IMR-90 (cell line): ENCODE measurements around the gene PCNX2.

Experiments used
- BHLHE40 ChIP-seq: fragments of 150-350 bp; IDR thresholded peaks from 2 replicates; pipeline ENCODE4 v1.6.1; 2016; ENCODE audit warnings: mild to moderate bottlenecking, low read depth, low read length
- CEBPB ChIP-seq: IDR thresholded peaks from 2 replicates; pipeline ENCODE4 v1.6.1; 2012; ENCODE audit warnings: low read depth, low read length, improper control_type of control experiment
- CHD1 ChIP-seq: IDR thresholded peaks from 2 replicates; pipeline ENCODE4 v1.6.1; 2012; ENCODE audit warnings: low read depth, low read length, improper control_type of control experiment
- MAFK ChIP-seq: IDR thresholded peaks from 2 replicates; pipeline ENCODE4 v1.6.1; 2012; ENCODE audit warnings: low read depth, low read length, improper control_type of control experiment
- MAZ ChIP-seq: IDR thresholded peaks from 2 replicates; pipeline ENCODE4 v1.6.1; 2012; ENCODE audit warnings: low read depth, mild to moderate bottlenecking, low read length, improper control_type of control experiment, moderate library complexity, borderline replicate concordance
- MXI1 ChIP-seq: IDR thresholded peaks from 2 replicates; pipeline ENCODE4 v1.6.1; 2012; ENCODE audit warnings: low read depth, mild to moderate bottlenecking, low read length, moderate library complexity, borderline replicate concordance
- NFE2L2 ChIP-seq: fragments of 150-350 bp; IDR thresholded peaks from 2 replicates; pipeline ENCODE4 v1.6.1; 2016; ENCODE audit warnings: low read depth, mild to moderate bottlenecking, low read length
- POLR2A ChIP-seq: IDR thresholded peaks from 2 replicates; pipeline ENCODE4 v1.6.1; 2012; ENCODE audit warnings: mild to moderate bottlenecking, low read depth, low read length
- RAD21 ChIP-seq: IDR thresholded peaks from 2 replicates; pipeline ENCODE4 v1.6.1; 2012; ENCODE audit warnings: low read length, improper control_type of control experiment
- RCOR1 ChIP-seq: IDR thresholded peaks from 2 replicates; pipeline ENCODE4 v1.6.1; 2012; ENCODE audit warnings: mild to moderate bottlenecking, low read length, improper control_type of control experiment; ENCODE audit not compliant: insufficient replicate concordance
- RFX5 ChIP-seq: IDR thresholded peaks from 2 replicates; pipeline ENCODE4 v1.8.0; 2012; ENCODE audit warnings: low read depth, mild to moderate bottlenecking, low read length, moderate library complexity
- TF ChIP-seq, protein P1 (sequence below): conservative IDR thresholded peaks from 2 replicates; pipeline ENCODE4 v1.5.1; 2012; ENCODE audit warnings: mild to moderate bottlenecking, low read depth, low read length, improper control_type of control experiment
- TF ChIP-seq, protein P2 (sequence below): fragments of 150-350 bp; IDR thresholded peaks from 2 replicates; pipeline ENCODE4 v1.6.1; 2017; ENCODE audit warnings: mild to moderate bottlenecking, antibody characterized with exemption, low read length, low read depth
- TF ChIP-seq, protein P3 (sequence below): fragments of 150-350 bp; IDR thresholded peaks from 2 replicates; pipeline ENCODE4 v1.6.1; 2016; ENCODE audit warnings: low read depth, mild to moderate bottlenecking, low read length, moderate library complexity, borderline replicate concordance

DNA sequence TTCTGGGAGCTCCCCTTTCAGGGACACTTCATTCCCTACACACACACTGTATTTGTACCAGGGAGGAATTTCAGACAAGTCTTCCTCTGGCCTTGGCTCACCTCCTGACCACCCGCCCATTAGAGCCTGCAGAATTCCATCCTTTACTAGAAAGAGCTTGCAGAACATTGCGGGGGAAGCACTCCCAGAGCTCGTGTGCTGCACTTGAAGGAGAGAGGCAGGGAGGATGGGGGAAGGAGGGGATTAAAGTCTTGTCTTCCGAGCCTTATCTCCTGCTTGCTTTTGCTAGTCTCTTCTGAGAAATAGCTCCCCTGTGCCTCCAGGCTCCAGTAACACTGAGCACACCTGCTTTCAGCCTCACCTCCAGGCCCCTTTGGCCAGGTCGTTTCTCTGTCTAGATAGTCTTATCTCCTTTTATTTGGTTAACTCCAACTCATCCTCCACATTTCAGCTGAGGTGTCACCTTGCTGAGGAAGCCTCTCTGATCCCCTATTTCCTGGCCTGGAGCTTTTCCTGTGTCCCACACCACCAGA is 62.0 kb downstream of the PCNX2 start:
- TF ChIP-seq RAD21 (no peak), POLR2A (no peak), MAZ (no peak), CHD1 (no peak), MAFK (no peak), CEBPB (no peak), RCOR1 (no peak), RFX5 (no peak), BHLHE40 (no peak), MXI1 (no peak), NFE2L2 (no peak)
- TF ChIP-seq, protein P1, sequence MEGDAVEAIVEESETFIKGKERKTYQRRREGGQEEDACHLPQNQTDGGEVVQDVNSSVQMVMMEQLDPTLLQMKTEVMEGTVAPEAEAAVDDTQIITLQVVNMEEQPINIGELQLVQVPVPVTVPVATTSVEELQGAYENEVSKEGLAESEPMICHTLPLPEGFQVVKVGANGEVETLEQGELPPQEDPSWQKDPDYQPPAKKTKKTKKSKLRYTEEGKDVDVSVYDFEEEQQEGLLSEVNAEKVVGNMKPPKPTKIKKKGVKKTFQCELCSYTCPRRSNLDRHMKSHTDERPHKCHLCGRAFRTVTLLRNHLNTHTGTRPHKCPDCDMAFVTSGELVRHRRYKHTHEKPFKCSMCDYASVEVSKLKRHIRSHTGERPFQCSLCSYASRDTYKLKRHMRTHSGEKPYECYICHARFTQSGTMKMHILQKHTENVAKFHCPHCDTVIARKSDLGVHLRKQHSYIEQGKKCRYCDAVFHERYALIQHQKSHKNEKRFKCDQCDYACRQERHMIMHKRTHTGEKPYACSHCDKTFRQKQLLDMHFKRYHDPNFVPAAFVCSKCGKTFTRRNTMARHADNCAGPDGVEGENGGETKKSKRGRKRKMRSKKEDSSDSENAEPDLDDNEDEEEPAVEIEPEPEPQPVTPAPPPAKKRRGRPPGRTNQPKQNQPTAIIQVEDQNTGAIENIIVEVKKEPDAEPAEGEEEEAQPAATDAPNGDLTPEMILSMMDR: no peak
- TF ChIP-seq, protein P2, sequence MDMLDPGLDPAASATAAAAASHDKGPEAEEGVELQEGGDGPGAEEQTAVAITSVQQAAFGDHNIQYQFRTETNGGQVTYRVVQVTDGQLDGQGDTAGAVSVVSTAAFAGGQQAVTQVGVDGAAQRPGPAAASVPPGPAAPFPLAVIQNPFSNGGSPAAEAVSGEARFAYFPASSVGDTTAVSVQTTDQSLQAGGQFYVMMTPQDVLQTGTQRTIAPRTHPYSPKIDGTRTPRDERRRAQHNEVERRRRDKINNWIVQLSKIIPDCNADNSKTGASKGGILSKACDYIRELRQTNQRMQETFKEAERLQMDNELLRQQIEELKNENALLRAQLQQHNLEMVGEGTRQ: no peak
- TF ChIP-seq, protein P3, sequence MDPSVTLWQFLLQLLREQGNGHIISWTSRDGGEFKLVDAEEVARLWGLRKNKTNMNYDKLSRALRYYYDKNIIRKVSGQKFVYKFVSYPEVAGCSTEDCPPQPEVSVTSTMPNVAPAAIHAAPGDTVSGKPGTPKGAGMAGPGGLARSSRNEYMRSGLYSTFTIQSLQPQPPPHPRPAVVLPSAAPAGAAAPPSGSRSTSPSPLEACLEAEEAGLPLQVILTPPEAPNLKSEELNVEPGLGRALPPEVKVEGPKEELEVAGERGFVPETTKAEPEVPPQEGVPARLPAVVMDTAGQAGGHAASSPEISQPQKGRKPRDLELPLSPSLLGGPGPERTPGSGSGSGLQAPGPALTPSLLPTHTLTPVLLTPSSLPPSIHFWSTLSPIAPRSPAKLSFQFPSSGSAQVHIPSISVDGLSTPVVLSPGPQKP: no peak
